IPS DF 6.9 (cell line): Measurements from ENCODE around the gene LVRN.

Experiments used
- DNase-seq: peaks from one replicate; pipeline ENCODE4 v3.0.0-alpha.2; 2013; ENCODE audit warnings: low read depth, low spot score
- H3K27ac ChIP-seq: one replicate; pipeline ENCODE4 v1.5.1; 2013; ENCODE audit warnings: low read length, control low read depth
- H3K27me3 ChIP-seq: 2 replicates; pipeline ENCODE4 v1.6.1; 2013; ENCODE audit warnings: mild to moderate bottlenecking, low read length; ENCODE audit not compliant: control insufficient read depth, insufficient read depth
- H3K36me3 ChIP-seq: 2 replicates; pipeline ENCODE4 v1.6.1; 2013; ENCODE audit warnings: low read length; ENCODE audit not compliant: control insufficient read depth, insufficient read depth
- H3K4me1 ChIP-seq: 2 replicates; pipeline ENCODE4 v1.6.1; 2013; ENCODE audit warnings: low read length; ENCODE audit not compliant: control insufficient read depth, insufficient read depth
- H3K4me3 ChIP-seq: 2 replicates; pipeline ENCODE4 v1.5.1; 2013; ENCODE audit warnings: mild to moderate bottlenecking, low read length
- H3K9me3 ChIP-seq: 2 replicates; pipeline ENCODE4 v1.6.1; 2013; ENCODE audit warnings: low read length, inconsistent platforms; ENCODE audit not compliant: control insufficient read depth, insufficient read depth
- WGBS: extraction: QIAGEN DNeasy Blood & Tissue Kit; methylation state at CpG from one replicate; pipeline ENCODE4 v1.1.7; 2013; ENCODE audit warnings: mixed read lengths, missing lambda C conversion rate; ENCODE audit not compliant: insufficient read length, insufficient coverage; 5-methylcytosine and 5-hydroxymethylcytosine counted together

Gene LVRN

DNA sequence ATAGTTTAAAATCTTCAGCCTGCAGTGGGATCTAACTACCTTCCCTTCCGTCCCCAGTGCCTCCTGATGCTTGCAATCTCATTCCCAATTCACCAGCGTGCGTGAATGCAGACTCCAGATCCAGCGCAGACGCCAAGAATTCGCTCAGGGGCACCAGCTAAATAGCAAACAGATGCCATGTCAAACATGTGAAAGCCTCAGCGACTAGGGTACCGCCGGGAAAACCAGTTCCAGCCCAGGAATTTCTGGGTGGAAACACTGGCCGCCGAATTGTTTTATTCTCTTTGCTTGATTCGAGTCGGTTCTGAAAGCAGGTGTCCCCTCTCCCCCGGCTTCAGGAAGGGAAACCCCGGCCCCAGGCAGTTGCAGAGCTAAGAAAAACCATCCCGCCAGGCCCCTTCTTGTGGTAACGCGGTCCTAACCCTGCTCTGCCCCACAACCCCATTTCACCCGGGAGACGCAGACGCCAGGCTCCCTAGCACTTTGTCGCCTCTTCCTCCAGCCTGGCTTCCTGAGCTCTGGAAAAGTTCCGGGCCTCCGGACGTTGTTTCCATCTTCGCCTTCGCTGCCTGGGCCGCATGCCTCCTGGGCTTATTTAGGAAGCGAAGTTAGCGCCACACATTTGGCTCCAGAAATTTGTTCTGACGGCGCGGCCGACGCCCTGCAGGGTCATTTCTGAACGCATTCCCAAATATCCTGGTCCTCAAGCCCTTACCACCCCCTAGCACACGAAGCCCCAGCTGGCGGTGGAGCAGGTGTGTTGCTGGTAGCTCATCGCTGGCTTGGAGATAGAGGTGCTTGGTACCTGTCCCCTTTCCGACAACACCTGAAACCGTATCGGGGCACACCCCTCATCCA is 665 bp upstream of the LVRN start:
- Histone ChIP-seq H3K4me1 (peaks cover 4% of the 10 kb centered on the region; the same call in 1 of the 2 replicates), H3K27me3 (peaks cover 36% of the 10 kb centered on the region), H3K36me3 (no peaks in the 10 kb centered on the region), H3K4me3 (peak overlapping the region; percentile 50; the same call in 1 of the 2 replicates), H3K9me3 (no peaks in the 10 kb centered on the region), H3K27ac (no peak overlapping the region)
- WGBS = no CpG with 5 or more reads among the region's 42 CpGs
- no peak for DNase-seq

DNA sequence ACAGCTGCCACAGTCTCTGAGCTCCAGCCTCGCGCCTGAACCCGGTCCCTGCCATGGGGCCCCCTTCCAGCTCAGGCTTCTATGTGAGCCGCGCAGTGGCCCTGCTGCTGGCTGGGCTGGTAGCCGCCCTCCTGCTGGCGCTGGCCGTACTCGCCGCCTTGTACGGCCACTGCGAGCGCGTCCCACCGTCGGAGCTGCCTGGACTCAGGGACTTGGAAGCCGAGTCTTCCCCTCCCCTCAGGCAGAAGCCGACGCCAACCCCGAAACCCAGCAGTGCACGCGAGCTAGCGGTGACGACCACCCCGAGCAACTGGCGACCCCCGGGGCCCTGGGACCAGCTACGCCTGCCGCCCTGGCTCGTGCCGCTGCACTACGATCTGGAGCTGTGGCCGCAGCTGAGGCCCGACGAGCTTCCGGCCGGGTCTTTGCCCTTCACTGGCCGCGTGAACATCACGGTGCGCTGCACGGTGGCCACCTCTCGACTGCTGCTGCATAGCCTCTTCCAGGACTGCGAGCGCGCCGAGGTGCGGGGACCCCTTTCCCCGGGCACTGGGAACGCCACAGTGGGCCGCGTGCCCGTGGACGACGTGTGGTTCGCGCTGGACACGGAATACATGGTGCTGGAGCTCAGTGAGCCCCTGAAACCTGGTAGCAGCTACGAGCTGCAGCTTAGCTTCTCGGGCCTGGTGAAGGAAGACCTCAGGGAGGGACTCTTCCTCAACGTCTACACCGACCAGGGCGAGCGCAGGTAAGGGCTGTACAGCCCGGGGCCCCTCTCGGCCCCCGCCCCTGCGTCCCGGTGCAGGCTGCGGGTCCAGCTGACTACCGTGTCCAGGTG is 509 bp downstream of the LVRN start:
- DNase-seq = no peak
- no CpG with 5 or more reads among the region's 71 CpGs for WGBS
- Histone ChIP-seq H3K4me3 (peak overlapping the region; percentile 50; the same call in 1 of the 2 replicates), H3K27ac (no peak overlapping the region), H3K27me3 (peaks cover 36% of the 10 kb centered on the region), H3K36me3 (no peaks in the 10 kb centered on the region), H3K4me1 (peaks cover 4% of the 10 kb centered on the region; the same call in 1 of the 2 replicates), H3K9me3 (no peaks in the 10 kb centered on the region)

DNA sequence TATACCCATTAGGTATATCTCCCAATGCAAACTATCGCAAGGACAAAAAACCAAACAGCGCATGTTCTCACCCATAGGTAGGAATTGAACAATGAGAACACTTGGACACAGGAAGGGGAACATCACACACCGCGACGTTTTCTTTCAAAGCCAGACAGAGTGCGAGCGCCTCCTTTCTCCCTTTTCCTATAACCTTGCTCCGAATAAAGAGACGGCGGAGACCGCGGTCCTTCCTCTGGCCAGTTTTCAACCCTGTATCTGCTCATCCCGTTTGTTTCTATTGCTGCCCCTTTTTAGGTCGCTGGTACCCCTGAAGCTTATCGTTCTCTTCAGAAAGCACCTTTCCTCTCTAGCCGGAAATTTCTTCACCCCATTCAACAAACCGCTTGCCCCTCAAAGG is 1.3 kb downstream of the LVRN start:
- H3K27ac ChIP-seq = no peak overlapping the region
- no peak for DNase-seq
- no peak overlapping the region for H3K4me3 ChIP-seq
- WGBS = no CpG with 5 or more reads among the region's 17 CpGs
- peaks cover 36% of the 10 kb centered on the region for H3K27me3 ChIP-seq
- H3K36me3 ChIP-seq = no peaks in the 10 kb centered on the region
- peaks cover 4% of the 10 kb centered on the region; the same call in 1 of the 2 replicates for H3K4me1 ChIP-seq
- no peaks in the 10 kb centered on the region for H3K9me3 ChIP-seq

DNA sequence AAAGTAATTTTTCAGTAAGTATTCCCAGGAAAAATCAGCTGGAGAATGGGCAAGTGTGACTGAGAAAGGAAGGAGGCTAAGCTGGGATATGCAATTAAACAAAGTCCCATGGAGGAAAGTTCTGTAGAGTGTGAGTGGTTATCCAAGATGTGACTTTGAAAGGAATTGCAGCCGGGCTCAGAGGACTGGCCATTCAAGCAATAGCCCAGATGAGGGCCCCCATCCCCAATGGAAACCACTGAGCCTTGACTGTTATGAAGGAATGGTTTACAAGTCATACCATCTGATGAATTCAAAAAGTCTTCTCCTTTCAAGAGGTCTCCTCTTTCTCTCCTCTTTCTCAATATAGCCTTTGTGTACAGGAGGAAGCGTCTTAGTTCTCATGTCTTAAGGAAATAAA is 6.5 kb downstream of the LVRN start:
- Histone ChIP-seq H3K4me3 (no peak overlapping the region), H3K4me1 (no peaks in the 10 kb centered on the region), H3K27ac (no peak overlapping the region), H3K27me3 (peaks cover 5% of the 10 kb centered on the region; the same call in 1 of the 2 replicates), H3K36me3 (no peaks in the 10 kb centered on the region), H3K9me3 (no peaks in the 10 kb centered on the region)
- DNase-seq = no peak
- WGBS = no CpG with 5 or more reads among the region's 2 CpGs

DNA sequence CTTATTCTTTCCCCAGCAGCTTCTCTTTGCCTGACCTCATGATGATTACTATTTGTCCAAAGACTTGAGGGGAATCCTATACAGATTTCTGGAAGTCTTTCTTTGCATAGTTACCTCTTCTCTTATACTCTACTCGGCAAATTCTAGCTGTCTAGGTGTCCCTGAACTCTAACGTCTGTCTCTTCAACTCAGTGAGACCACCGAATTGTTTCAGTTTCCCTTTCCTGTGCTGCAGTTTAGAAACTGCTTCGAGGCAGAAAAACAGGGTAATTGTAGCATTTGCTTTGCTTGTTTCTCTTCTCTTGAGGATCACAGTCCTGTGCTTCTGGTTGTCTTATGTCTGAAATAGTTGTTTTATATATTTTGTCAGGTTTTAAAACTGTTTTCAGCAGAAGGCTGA is 14.8 kb downstream of the LVRN start:
- Histone ChIP-seq H3K27ac (no peak overlapping the region), H3K36me3 (no peaks in the 10 kb centered on the region), H3K4me3 (no peak overlapping the region), H3K4me1 (no peaks in the 10 kb centered on the region), H3K9me3 (no peaks in the 10 kb centered on the region), H3K27me3 (no peaks in the 10 kb centered on the region)
- no CpG with 5 or more reads among the region's 4 CpGs for WGBS
- DNase-seq = no peak

DNA sequence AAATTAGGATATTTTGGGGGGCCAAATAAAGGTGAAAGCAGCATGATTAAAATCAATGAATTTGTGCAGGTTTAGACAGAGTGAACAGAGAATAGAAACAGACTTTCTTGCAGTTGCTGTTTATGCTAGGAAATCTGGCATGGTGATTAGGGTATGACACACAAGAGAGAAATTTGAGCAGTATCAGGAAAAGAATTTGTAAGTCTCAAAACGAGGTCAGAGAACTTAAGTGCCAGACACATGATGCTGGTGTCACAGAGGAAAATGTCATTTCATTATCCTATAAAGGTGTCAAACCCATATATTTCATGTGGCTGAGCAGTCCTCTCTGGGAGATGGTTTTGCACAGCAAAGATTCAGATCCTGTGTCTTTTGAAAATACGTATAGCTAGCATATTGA is 15.7 kb downstream of the LVRN start:
- no peak for DNase-seq
- H3K36me3 ChIP-seq = no peaks in the 10 kb centered on the region
- H3K27ac ChIP-seq = no peak overlapping the region
- H3K4me1 ChIP-seq = no peaks in the 10 kb centered on the region
- WGBS = no CpG with 5 or more reads among the region's 2 CpGs
- no peaks in the 10 kb centered on the region for H3K9me3 ChIP-seq
- H3K27me3 ChIP-seq = no peaks in the 10 kb centered on the region
- H3K4me3 ChIP-seq = no peak overlapping the region

DNA sequence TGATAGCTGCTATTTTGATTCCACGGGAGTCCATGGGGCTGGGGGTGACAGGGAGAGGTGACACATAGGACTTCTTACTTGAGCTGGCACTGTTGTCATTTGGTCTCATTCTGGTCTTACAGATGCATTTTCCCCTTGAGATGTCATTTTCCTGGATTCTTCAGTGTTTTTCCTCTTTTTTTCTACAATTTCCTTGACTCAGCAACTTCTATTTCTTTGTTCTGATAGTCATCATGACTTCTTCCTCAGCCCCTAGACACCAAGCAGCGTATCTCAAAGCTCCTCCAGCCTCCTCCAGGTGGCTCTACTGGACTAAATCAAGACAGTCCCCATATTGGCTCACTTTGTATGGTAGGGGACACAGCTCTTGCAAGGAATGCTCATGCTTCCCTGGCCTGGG is 16.5 kb downstream of the LVRN start:
- H3K9me3 ChIP-seq = no peaks in the 10 kb centered on the region
- no peaks in the 10 kb centered on the region for H3K36me3 ChIP-seq
- no peak for DNase-seq
- no peak overlapping the region for H3K27ac ChIP-seq
- no peaks in the 10 kb centered on the region for H3K27me3 ChIP-seq
- no CpG with 5 or more reads among the region's 2 CpGs for WGBS
- no peak overlapping the region for H3K4me3 ChIP-seq
- no peaks in the 10 kb centered on the region for H3K4me1 ChIP-seq

DNA sequence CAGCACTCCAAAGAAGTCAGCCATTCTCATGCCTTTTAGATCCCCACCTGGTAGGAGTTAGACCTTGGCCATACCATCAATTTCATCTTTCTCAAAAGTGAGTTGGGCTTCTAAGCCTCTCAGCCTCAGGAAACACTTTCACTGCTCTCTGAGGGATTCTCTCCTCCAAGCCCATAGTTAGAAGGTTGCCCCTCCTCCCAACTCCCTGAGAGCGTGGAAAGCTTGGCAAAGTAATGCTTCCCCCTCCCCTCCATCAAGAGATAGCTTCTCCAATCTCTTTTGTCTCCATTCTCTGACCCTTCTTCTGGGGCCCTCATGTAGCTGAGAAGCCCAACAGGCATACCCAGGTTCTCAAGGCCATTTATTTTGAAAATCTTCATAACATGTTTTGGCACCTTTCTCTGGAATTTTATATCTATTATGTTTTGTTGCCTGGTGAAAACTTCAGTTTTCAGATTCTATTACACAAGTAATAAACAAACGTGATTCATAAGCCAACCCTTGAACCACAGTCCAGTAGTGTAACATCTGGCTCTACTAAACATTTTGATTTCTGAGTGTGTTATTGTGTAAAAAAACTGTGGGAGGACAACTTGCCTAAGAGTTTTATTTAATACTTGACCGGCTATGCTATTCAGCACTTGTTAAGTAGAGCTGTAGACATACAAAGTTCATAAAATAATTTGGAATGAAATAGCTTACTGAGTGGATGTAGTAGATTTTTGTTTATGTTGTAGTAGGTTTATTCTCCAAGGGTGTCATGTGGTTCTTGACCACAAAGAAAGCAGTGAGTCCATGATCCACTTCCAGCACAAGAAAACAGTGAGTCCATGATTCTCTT is 17.1 kb downstream of the LVRN start:
- Histone ChIP-seq H3K4me1 (no peaks in the 10 kb centered on the region), H3K27ac (no peak overlapping the region), H3K9me3 (no peaks in the 10 kb centered on the region), H3K36me3 (no peaks in the 10 kb centered on the region), H3K27me3 (no peaks in the 10 kb centered on the region), H3K4me3 (no peak overlapping the region)
- WGBS = no CpG with 5 or more reads among the region's 3 CpGs
- no peak for DNase-seq

DNA sequence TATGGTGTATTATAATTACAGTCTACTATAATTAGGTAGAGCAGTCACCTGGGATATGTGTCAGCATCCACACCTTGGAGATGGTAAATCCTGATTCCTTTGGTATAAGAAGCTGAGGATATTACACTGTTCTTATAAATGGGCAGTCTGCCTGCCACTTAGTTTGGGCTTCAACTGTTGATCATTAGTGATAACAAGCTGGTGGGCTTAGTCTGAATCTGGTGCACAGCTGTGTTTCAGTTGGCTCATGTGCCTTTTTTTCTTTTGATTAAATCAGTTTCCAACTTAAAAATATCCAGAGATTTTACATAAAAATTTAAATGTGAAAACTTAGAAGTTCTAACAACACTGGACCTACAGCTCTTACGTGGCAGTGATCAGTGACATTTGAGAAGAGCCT is 21.2 kb downstream of the LVRN start:
- no peaks in the 10 kb centered on the region for H3K4me1 ChIP-seq
- no peaks in the 10 kb centered on the region for H3K36me3 ChIP-seq
- H3K9me3 ChIP-seq = no peaks in the 10 kb centered on the region
- WGBS = no CpG with 5 or more reads among the region's 1 CpG
- no peak for DNase-seq
- H3K27me3 ChIP-seq = no peaks in the 10 kb centered on the region
- no peak overlapping the region for H3K4me3 ChIP-seq
- no peak overlapping the region for H3K27ac ChIP-seq
